SKM-1 treated with dmso at 0.1 percent for 144 hours (cell line): ENCODE data around the gene GJA1.

ENCODE experiments used
- DNase-seq: peaks from one replicate; lab custom pipeline; 2025; ENCODE audit not compliant: unreplicated experiment; lab: John Stamatoyannopoulos, UW

Gene GJA1

DNA sequence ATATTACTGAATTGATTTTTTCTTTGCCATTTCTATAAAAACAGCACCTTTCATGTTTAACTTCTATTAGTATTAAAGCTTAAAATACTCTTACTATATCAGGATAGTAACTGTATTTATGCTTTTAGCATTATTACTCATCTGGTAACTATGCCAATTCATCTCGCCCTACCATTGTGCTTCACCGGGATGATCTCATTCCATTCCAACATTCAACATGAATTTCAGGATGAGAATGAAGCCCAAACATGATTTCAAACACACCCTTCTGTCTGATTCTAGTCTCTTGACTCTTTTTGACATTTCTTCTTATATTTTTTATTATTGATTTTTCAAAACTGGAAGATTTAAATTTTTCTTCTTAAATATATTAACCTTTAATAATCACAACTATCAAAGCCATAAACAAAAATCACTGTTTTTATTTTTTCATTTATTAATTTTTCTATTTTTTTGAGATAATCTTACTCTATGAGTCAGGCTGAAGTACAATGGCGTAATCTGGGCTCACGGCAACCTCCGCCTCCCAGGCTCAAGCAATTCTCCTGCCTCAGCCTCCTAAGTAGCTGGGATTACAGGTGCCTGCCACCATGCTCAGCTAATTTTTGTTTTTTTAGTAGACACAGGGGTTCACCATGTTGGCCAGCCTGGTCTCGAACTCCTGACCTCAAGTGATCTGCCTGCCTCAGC lies 46.7 kb downstream of the GJA1 start:
- DNase-seq = no peak

DNA sequence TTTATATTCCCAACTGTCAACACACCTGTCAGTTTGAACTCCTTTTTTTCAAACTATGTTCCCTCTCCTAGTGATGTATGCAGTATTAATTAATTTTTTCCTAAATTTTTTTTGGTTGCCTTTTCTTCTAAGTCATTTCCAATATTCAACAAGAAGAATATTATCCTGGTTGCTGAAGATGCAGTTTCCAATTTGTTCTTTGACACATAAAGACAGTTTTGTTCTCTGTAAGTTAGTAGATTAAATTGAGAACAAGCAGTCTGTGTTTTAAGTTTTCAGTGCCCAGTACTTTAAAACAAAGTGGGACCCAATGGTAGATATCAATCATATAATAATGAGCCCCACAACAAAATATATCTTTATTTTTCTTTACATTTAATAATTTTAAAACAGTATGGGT lies 47.3 kb downstream of the GJA1 start:
- DNase-seq = no peak

GRCh38 chr6:121485359-121485811 lies 49.9 kb downstream of the GJA1 start:
- no peak for DNase-seq

- DNase-seq = no peak
These were observed 56.1 kb downstream of the GJA1 start for GRCh38 chr6:121491576-121491975.

GRCh38 chr6:121492536-121492935 lies 57.1 kb downstream of the GJA1 start:
- DNase-seq = no peak

DNA sequence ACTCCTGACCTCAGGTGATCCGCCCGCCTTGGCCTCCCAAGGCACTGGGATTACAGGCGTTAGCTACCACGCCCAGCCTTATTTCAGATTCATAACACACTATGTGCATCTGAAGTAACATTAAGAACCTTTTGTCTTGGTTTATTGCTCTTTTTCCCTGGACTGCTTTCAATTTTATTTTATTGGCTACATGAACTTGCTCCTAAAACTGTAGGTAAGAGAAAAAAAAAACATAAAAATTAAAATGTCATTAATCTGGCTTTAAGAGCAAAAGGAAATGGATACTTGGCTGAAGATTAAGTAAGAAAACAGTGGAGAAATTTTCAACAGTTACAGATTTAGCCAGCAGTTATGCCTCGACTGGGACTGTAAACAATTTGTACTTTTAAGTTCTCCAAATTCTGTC lies 62.5 kb downstream of the GJA1 start:
- no peak for DNase-seq

DNA sequence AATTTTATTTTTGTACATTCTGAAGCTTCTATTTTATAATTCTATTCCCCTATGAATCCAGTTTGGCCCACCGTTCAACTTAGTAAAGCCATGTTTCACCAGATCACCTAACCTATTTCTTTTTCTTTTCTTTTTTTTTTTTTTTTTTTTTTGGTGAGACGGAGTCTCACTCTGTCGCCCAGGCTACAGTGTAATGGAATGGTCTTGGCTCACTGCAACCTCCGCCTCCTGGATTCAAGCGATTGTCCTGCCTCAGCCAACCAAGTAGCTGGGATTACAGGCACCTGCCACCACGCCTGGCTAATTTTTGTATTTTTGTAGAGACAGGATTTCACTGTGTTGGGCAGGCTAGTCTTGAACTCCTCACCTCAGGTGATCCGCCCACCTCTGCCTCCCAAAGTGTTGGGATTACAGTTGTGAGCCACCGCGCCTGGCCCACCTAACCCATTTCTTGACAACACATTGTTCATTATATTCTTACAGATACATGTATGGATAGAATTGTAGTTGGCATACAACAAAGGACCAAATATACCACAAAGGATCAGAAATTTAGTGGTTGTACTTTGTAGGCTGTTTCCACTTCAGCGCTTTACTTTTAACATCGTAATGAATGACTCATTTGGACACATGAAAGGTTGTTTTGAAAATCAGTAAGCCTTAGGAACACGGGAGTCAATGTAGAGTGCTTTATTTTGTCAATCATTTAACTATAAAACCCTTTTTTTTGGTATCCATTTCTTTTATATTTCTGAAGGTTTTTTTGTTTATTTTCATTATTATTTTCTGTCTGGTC lies 63.2 kb downstream of the GJA1 start:
- no peak for DNase-seq
